Thymus (tissue), 11 donors: ENCODE data around the gene MICALL2. TPM values are rescaled to one million over a fixed set of nuclear protein-coding genes. Genes with fewer than 3 reads are reported as not detected.

Source experiments
- DNase-seq, 9 donors: peaks; one replicate each; pipeline ENCODE4 v3.0.0-alpha.2; 2013; ENCODE audit warnings: low spot score in 9 of 9, low read depth in 6 of 9, missing footprints in 1 of 9
- H3K27ac ChIP-seq, 2 donors: one replicate each; pipeline ENCODE4 v1.5.1; 2013; ENCODE audit warnings: control low read depth in 1 of 2, low read depth in 1 of 2, low read length in 1 of 2, mild to moderate bottlenecking in 1 of 2, moderate library complexity in 1 of 2
- H3K27me3 ChIP-seq, 2 donors: one replicate each; pipeline ENCODE4 v1.5.1; 2013; ENCODE audit warnings: low read length in 1 of 2; ENCODE audit not compliant: control insufficient read depth in 2 of 2, insufficient read depth in 1 of 2
- H3K36me3 ChIP-seq, 2 donors: one replicate each; pipeline ENCODE4 v1.5.1; 2013; ENCODE audit warnings: low read length in 1 of 2, mild to moderate bottlenecking in 1 of 2, moderate library complexity in 1 of 2; ENCODE audit not compliant: control insufficient read depth in 2 of 2, insufficient read depth in 2 of 2
- H3K4me1 ChIP-seq, 2 donors: one replicate each; pipeline ENCODE4 v1.5.1; 2013; ENCODE audit warnings: low read length in 2 of 2; ENCODE audit not compliant: control insufficient read depth in 2 of 2, insufficient read depth in 2 of 2
- H3K4me3 ChIP-seq, 2 donors: one replicate each; pipeline ENCODE4 v1.5.1; 2013; ENCODE audit warnings: low read length in 2 of 2, control low read depth in 1 of 2, mild to moderate bottlenecking in 1 of 2
- H3K9me3 ChIP-seq, 2 donors: one replicate each; pipeline ENCODE4 v1.5.1; 2013; ENCODE audit warnings: low read length in 1 of 2, mild to moderate bottlenecking in 1 of 2; ENCODE audit not compliant: control insufficient read depth in 2 of 2, insufficient read depth in 1 of 2
- WGBS: extraction: QIAGEN DNeasy Blood & Tissue Kit; methylation state at CpG from one replicate; pipeline ENCODE4 v1.1.7; 2013; 5-methylcytosine and 5-hydroxymethylcytosine counted together
- polyA plus RNA-seq: library from polyadenylated mRNA; stranded (reverse); fragments of 200-250 nt; gene quantifications from one replicate; pipeline ENCODE4 v1.2.3, GENCODE V29; 2013
- total RNA-seq: library from RNA; stranded (reverse); fragments of 120-200 nt; gene quantifications from one replicate; pipeline ENCODE4 v1.2.4, GENCODE V29; 2013
- donor health status: healthy.

MICALL2 gene
- total and polyA plus RNA-seq, 2 donors, result 13.5 to 44.2 TPM

GRCh38 chr7:1500064-1500807 lies 41.0 kb upstream of the MICALL2 start:
- Histone ChIP-seq H3K27me3 (no peaks in the 10 kb centered on the region), H3K9me3 (peaks cover 0 to 1% of the 10 kb centered on the region in 2 donors), H3K4me3 (no peak overlapping the region), H3K4me1 (peaks cover 12 to 15% of the 10 kb centered on the region in 2 donors), H3K27ac (no peak overlapping the region), H3K36me3 (peaks cover 74 to 81% of the 10 kb centered on the region in 2 donors)
- 98% methylated on average over 34 of the region's 34 CpGs for WGBS
- no peak for DNase-seq

- H3K27me3 ChIP-seq, result no peaks in the 10 kb centered on the region
- peaks cover 80 to 88% of the 10 kb centered on the region in 2 donors for H3K36me3 ChIP-seq
- peaks cover 8 to 12% of the 10 kb centered on the region in 2 donors for H3K4me1 ChIP-seq
- peaks cover 0 to under 1% of the 10 kb centered on the region in 2 donors for H3K9me3 ChIP-seq
- DNase-seq, result no peak
- 97% methylated on average over 33 of the region's 33 CpGs for WGBS
- H3K4me3 ChIP-seq, result no peak overlapping the region
- H3K27ac ChIP-seq, result no peak overlapping the region
Observed at GRCh38 chr7:1499367-1500029, 40.2 kb upstream of the MICALL2 start.

GRCh38 chr7:1498370-1499305 lies 39.4 kb upstream of the MICALL2 start:
- Histone ChIP-seq H3K4me1 (peaks cover 8 to 12% of the 10 kb centered on the region in 2 donors), H3K27ac (no peak overlapping the region), H3K27me3 (no peaks in the 10 kb centered on the region), H3K36me3 (peaks cover 88 to 96% of the 10 kb centered on the region in 2 donors), H3K9me3 (no peaks in the 10 kb centered on the region), H3K4me3 (no peak overlapping the region)
- DNase-seq, result no peak
- WGBS, result 98% methylated on average over 62 of the region's 62 CpGs

GRCh38 chr7:1497293-1497927 lies 38.1 kb upstream of the MICALL2 start:
- H3K4me1 ChIP-seq, result no peaks in the 10 kb centered on the region
- H3K27me3 ChIP-seq, result no peaks in the 10 kb centered on the region
- no peaks in the 10 kb centered on the region for H3K9me3 ChIP-seq
- H3K4me3 ChIP-seq, result no peak overlapping the region
- peaks cover 87 to 99% of the 10 kb centered on the region in 2 donors for H3K36me3 ChIP-seq
- H3K27ac ChIP-seq, result no peak overlapping the region
- DNase-seq, result no peak
- 97% methylated on average over 37 of the region's 37 CpGs for WGBS

- Histone ChIP-seq H3K4me3 (no peak overlapping the region), H3K36me3 (peaks cover 86 to 99% of the 10 kb centered on the region in 2 donors), H3K27me3 (no peaks in the 10 kb centered on the region), H3K4me1 (no peaks in the 10 kb centered on the region), H3K27ac (no peak overlapping the region), H3K9me3 (no peaks in the 10 kb centered on the region)
- DNase-seq, result no peak
- WGBS, result 96% methylated on average over 33 of the region's 33 CpGs
Observed at GRCh38 chr7:1496531-1497292, 37.4 kb upstream of the MICALL2 start.

- H3K4me3 ChIP-seq, result no peak overlapping the region
- H3K4me1 ChIP-seq, result no peaks in the 10 kb centered on the region
- no peaks in the 10 kb centered on the region for H3K27me3 ChIP-seq
- WGBS, result 97% methylated on average over 34 of the region's 34 CpGs
- no peaks in the 10 kb centered on the region for H3K9me3 ChIP-seq
- no peak overlapping the region for H3K27ac ChIP-seq
- peaks cover 87 to 97% of the 10 kb centered on the region in 2 donors for H3K36me3 ChIP-seq
- no peak for DNase-seq
Observed at GRCh38 chr7:1495564-1496242, 36.4 kb upstream of the MICALL2 start.

- peaks cover 87 to 96% of the 10 kb centered on the region in 2 donors for H3K36me3 ChIP-seq
- H3K4me1 ChIP-seq, result no peaks in the 10 kb centered on the region
- no peak for DNase-seq
- H3K9me3 ChIP-seq, result no peaks in the 10 kb centered on the region
- H3K4me3 ChIP-seq, result no peak overlapping the region
- 98% methylated on average over 27 of the region's 27 CpGs for WGBS
- H3K27ac ChIP-seq, result no peak overlapping the region
- H3K27me3 ChIP-seq, result no peaks in the 10 kb centered on the region
Observed at GRCh38 chr7:1494866-1495563, 35.7 kb upstream of the MICALL2 start.
